ENCODE results near the gene SOBP.

SOBP gene

GRCh38 chr6:107524626-107525025 is 34.7 kb downstream of the SOBP start:
- H3K4me3 ChIP-seq (ENCODE audit: low read length): no peak overlapping the region
- TF ChIP-seq, protein P1, sequence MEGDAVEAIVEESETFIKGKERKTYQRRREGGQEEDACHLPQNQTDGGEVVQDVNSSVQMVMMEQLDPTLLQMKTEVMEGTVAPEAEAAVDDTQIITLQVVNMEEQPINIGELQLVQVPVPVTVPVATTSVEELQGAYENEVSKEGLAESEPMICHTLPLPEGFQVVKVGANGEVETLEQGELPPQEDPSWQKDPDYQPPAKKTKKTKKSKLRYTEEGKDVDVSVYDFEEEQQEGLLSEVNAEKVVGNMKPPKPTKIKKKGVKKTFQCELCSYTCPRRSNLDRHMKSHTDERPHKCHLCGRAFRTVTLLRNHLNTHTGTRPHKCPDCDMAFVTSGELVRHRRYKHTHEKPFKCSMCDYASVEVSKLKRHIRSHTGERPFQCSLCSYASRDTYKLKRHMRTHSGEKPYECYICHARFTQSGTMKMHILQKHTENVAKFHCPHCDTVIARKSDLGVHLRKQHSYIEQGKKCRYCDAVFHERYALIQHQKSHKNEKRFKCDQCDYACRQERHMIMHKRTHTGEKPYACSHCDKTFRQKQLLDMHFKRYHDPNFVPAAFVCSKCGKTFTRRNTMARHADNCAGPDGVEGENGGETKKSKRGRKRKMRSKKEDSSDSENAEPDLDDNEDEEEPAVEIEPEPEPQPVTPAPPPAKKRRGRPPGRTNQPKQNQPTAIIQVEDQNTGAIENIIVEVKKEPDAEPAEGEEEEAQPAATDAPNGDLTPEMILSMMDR (IDR thresholded peaks at IDR 0.05; ENCODE audit: insufficient read depth, low read depth, low read length, missing control alignments): no peak
- no peak for DNase-seq (ENCODE audit: low read depth)

DNA sequence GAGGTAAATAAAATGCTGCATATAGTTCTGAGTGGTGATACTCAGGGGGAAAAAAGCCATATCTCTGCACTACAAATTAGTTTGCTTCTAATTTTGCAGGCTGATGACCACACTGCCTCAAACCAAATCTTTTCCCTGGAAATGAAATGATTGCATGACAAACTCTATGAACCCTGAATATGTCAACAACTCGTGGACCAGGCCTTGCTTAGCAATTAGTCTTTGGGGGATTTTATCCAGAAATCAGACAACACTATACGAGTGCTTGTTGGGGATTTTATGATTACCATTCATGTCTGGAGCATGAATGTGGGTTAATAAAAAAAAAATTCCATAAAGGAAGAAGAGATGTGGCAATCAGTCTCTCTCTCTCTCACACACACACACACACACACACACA is 42.0 kb downstream of the SOBP start:
- TF ChIP-seq, protein P1 (IDR thresholded peaks at IDR 0.05; ENCODE audit: insufficient read depth, low read depth, low read length, missing control alignments): no peak
- H3K4me3 ChIP-seq (ENCODE audit: low read length): no peak overlapping the region
- DNase-seq (ENCODE audit: low read depth): no peak

DNA sequence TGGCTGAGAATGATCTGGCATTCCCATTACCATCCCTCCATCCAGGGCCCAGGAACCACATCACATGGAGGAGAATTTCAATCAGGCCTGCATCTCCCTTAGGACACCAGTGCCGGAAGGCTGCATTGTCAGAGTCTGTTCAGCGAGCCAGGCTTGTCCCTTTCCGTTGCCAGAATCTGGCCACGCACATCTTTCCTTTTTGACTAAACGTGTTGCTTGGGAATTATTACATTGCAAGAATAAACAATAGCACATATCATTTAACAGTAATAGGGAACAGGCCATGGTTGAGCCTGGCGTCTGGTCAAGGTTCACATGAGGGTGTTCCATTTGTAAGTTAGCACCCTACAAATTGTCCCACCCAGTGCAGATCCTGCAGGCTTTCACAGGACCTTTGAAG is 42.8 kb downstream of the SOBP start:
- TF ChIP-seq, protein P1 (IDR thresholded peaks at IDR 0.05; ENCODE audit: insufficient read depth, low read depth, low read length, missing control alignments): no peak
- no peak for DNase-seq (ENCODE audit: low read depth)
- H3K4me3 ChIP-seq (ENCODE audit: low read length): no peak overlapping the region

GRCh38 chr6:107533415-107534059 is 43.6 kb downstream of the SOBP start:
- DNase-seq (ENCODE audit: low read depth): no peak
- TF ChIP-seq, protein P1 (IDR thresholded peaks at IDR 0.05; ENCODE audit: insufficient read depth, low read depth, low read length, missing control alignments): no peak
- H3K4me3 ChIP-seq (ENCODE audit: low read length): no peak overlapping the region

DNA sequence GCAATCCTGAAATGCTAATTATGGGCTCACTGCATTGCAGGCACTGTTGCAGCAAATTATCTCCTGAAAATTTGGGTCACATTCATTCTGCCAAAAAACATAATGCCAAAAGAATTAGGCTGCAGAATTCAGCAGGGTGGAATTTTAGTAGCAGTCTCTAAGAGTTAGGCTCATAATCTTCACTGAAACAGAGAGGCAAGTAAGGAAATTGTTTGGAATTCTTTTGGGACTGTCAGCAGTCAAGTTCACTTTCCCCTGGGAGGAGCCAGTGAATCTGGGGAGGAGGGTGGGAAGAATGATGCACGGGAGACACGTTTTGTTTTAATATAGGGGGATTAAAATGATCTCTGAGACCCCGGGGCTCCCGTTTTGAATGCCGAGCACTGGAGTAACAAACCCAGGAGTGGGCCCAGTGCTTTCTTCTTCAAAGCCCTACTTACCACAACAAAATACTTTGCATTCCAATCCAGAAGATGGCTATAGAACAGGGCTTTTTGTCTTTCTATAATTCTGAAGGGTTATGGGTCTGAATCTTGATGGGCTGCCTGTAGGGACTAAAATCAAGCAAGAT is 44.7 kb downstream of the SOBP start:
- DNase-seq (ENCODE audit: low read depth): no peak
- no peak overlapping the region for H3K4me3 ChIP-seq (ENCODE audit: low read length)
- TF ChIP-seq, protein P1 (IDR thresholded peaks at IDR 0.05; ENCODE audit: insufficient read depth, low read depth, low read length, missing control alignments): no peak

GRCh38 chr6:107535626-107536025 is 45.7 kb downstream of the SOBP start:
- no peak for DNase-seq (ENCODE audit: low read depth)
- no peak overlapping the region for H3K4me3 ChIP-seq (ENCODE audit: low read length)
- TF ChIP-seq, protein P1 (IDR thresholded peaks at IDR 0.05; ENCODE audit: insufficient read depth, low read depth, low read length, missing control alignments): no peak

Measured in epithelial cell of esophagus (primary cell).